RWPE1 (cell line): Measurements from ENCODE around the gene CHERP.
"Not testable (repeated sequence)": the region's sequence is repeated elsewhere in the genome, so short reads cannot be mapped to it uniquely, and the experiment has no call there.

Experiments
- CTCF ChIA-PET: fragments of 350-600 bp; sonication (Branson Sonifier 250); formaldehyde crosslinking; extraction: SDS; loops from one replicate; lab custom pipeline; 2021; lab: Yijun Ruan, JAX
- POLR2A ChIA-PET: fragments of 400-600 bp; formaldehyde crosslinking; extraction: SDS; loops from one replicate; lab custom pipeline; 2020; ENCODE audit warnings: antibody characterized with exemption; ENCODE audit not compliant: low non-redundant PET; lab: Yijun Ruan, JAX
- DNase-seq: peaks from one replicate; pipeline ENCODE4 v3.0.0; 2012; ENCODE audit warnings: low spot score
- H3K27ac ChIP-seq: fragments of 450-650 bp; 2 replicates; pipeline ENCODE4 v1.5.1; 2017
- CTCF ChIP-seq: fragments of 450-650 bp; conservative IDR thresholded peaks from 2 replicates; pipeline ENCODE4 v1.5.1; 2017; ENCODE audit warnings: low read depth, mild to moderate bottlenecking

CHERP gene

GRCh38 chr19:16516923-16517610 lies 25.2 kb downstream of the CHERP start:
- peak overlapping the region; percentile 36 for H3K27ac ChIP-seq
- ChIA-PET CTCF (interaction anchor here (0.6 kb wide), 2 partner anchors 271 to 290 kb away, joined by 3 to 4 read pairs; no protein-coding TSS in a partner anchor), POLR2A (no interaction called here)
- TF ChIP-seq CTCF, result no peak
- no peak for DNase-seq

- no peak for TF ChIP-seq CTCF
- DNase-seq, result no peak
- ChIA-PET POLR2A (no interaction called here), CTCF (no interaction called here)
- H3K27ac ChIP-seq, result peak overlapping the region; percentile 36
Measured at GRCh38 chr19:16516381-16516780, 25.9 kb downstream of the CHERP start.

- H3K27ac ChIP-seq, result no peak overlapping the region
- ChIA-PET POLR2A (no interaction called here), CTCF (interaction anchor here (0.5 kb wide), 1 partner anchor 138 kb away, joined by 3 read pairs; no protein-coding TSS in a partner anchor)
- no peak for TF ChIP-seq CTCF
- DNase-seq, result no peak
Measured at GRCh38 chr19:16514383-16515019, 27.7 kb downstream of the CHERP start.

- H3K27ac ChIP-seq, result 0 out of 2 replicates have a peak overlapping the region, but pooled peaks have one; percentile 14
- DNase-seq, CTCF ChIA-PET, POLR2A ChIA-PET: not testable (repeated sequence)
Measured at GRCh38 chr19:16512611-16513010, 29.6 kb downstream of the CHERP start.

- ChIA-PET POLR2A (no interaction called here), CTCF (interaction anchor here (0.6 kb wide), 1 partner anchor 225 kb away, joined by 3 read pairs; no protein-coding TSS in a partner anchor)
- no peak for DNase-seq
- TF ChIP-seq CTCF, result no peak
- peak overlapping the region; percentile 18 for H3K27ac ChIP-seq
Measured at GRCh38 chr19:16509141-16510061, 32.8 kb downstream of the CHERP start.

- peak overlapping the region; percentile 18; the same call in 1 of the 2 replicates for H3K27ac ChIP-seq
- TF ChIP-seq CTCF, result no peak
- no peak for DNase-seq
- ChIA-PET POLR2A (no interaction called here), CTCF (no interaction called here)
Measured at GRCh38 chr19:16508546-16508945, 33.7 kb downstream of the CHERP start.
